Measurements from ENCODE around the gene LELP1. TPM values are rescaled to one million over a fixed set of nuclear protein-coding genes. Genes with fewer than 3 reads are reported as not detected.

LELP1 gene
- total RNA-seq, 4 donors from 2014 or later: not detected

GRCh38 chr1:153210206-153210605, 7.0 kb downstream of the LELP1 start:
- TF ChIP-seq CTCF (IDR thresholded peaks at IDR 0.05): no peak
- no peak for TF ChIP-seq POLR2A (IDR thresholded peaks at IDR 0.05)

GRCh38 chr1:153212201-153212600, 9.0 kb downstream of the LELP1 start:
- Histone ChIP-seq H3K4me1 (no peaks in the 10 kb centered on the region), H3K36me3 (no peaks in the 10 kb centered on the region), H3K4me3 (no peak overlapping the region), H3K27ac (no peak overlapping the region), H3K27me3 (no peaks in the 10 kb centered on the region), H3K9me3 (no peaks in the 10 kb centered on the region)
- no peak for DNase-seq
- TF ChIP-seq POLR2A (IDR thresholded peaks at IDR 0.05): no peak
- TF ChIP-seq CTCF (IDR thresholded peaks at IDR 0.05): no peak

More at GRCh38 chr1:153210206-153210605, 7.0 kb downstream of the LELP1 start:
- DNase-seq: no peak
- no peak overlapping the region for H3K4me3 ChIP-seq
- H3K4me1 ChIP-seq: no peaks in the 10 kb centered on the region
- H3K36me3 ChIP-seq: no peaks in the 10 kb centered on the region
- no peak overlapping the region for H3K27ac ChIP-seq
- no peaks in the 10 kb centered on the region for H3K27me3 ChIP-seq
- no peaks in the 10 kb centered on the region for H3K9me3 ChIP-seq

GRCh38 chr1:153213519-153213918, 10.3 kb downstream of the LELP1 start:
- no peak for TF ChIP-seq POLR2A (IDR thresholded peaks at IDR 0.05)
- no peak for TF ChIP-seq CTCF (IDR thresholded peaks at IDR 0.05)
- Histone ChIP-seq H3K4me1 (no peaks in the 10 kb centered on the region), H3K4me3 (no peak overlapping the region), H3K9me3 (no peaks in the 10 kb centered on the region), H3K36me3 (no peaks in the 10 kb centered on the region), H3K27me3 (no peaks in the 10 kb centered on the region), H3K27ac (no peak overlapping the region)
- DNase-seq: no peak

- DNase-seq: no peak
- no peaks in the 10 kb centered on the region for H3K36me3 ChIP-seq
- TF ChIP-seq CTCF (IDR thresholded peaks at IDR 0.05) (no peak), POLR2A (IDR thresholded peaks at IDR 0.05) (no peak)
- no peak within 1 kb of the TSS for H3K4me3 ChIP-seq
- H3K4me1 ChIP-seq: no peaks in the 10 kb centered on the region
- no peaks in the 10 kb centered on the region for H3K9me3 ChIP-seq
- no peak within 1 kb of the TSS for H3K27ac ChIP-seq
- no peaks in the 10 kb centered on the region for H3K27me3 ChIP-seq
Observed at GRCh38 chr1:153217212-153217611, 14.0 kb downstream of the LELP1 start, which contains the start of gene PRR9. TSS of gene PRR9 (plus strand) at chr1:153217584. CDS start at chr1:153218145, 561 bp downstream.

DNA sequence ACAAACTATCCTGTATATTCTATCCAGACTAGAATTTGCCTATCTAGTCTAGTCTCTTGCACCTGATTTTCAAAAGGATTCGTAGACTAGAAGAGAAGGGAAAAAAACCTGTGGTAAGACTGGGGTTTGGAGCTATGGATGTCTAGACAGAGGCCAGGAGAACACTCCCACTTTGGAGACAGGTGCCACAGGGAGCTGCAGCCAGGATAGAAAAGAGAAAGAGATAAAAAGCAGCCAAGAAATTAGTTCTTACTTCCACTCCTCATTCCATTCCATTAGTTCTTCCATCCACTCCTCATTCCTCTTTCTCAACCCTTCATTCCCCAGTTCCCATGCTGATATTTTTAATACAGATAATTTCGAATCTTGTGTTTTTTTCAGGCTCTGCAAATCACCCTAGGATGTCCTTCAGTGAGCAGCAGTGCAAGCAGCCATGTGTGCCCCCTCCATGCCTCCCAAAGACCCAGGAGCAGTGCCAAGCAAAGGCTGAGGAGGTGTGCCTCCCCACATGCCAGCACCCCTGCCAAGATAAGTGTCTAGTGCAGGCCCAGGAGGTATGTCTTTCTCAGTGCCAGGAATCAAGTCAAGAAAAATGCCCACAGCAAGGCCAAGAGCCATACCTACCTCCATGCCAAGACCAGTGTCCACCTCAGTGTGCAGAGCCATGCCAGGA, 14.7 kb downstream of the LELP1 start:
- Histone ChIP-seq H3K4me1 (no peaks in the 10 kb centered on the region), H3K36me3 (no peaks in the 10 kb centered on the region), H3K4me3 (no peak overlapping the region), H3K27ac (no peak overlapping the region), H3K27me3 (no peaks in the 10 kb centered on the region), H3K9me3 (no peaks in the 10 kb centered on the region)
- no peak for TF ChIP-seq CTCF (IDR thresholded peaks at IDR 0.05)
- TF ChIP-seq POLR2A (IDR thresholded peaks at IDR 0.05): no peak
- no peak for DNase-seq

All from Peyer's patch (tissue), 4 donors.